DOHH2 (cell line): Measurements from ENCODE around the gene CRPPA.

Experiments
- H3F3A ChIP-seq: fragments of 200-600 bp; sonication (generic), shearing (Covaris generic); 2 replicates; pipeline ENCODE4 v1.6.0; 2016; ENCODE audit warnings: antibody characterized with exemption, mild to moderate bottlenecking; ENCODE audit not compliant: control insufficient read depth, insufficient read depth
- H3K27ac ChIP-seq: fragments of 200-600 bp; sonication (generic); 2 replicates; pipeline ENCODE4 v1.5.1; 2014; ENCODE audit warnings: low read depth, mild to moderate bottlenecking, low read length, moderate library complexity
- H3K27me3 ChIP-seq: fragments of 200-600 bp; sonication (generic); 2 replicates; pipeline ENCODE4 v1.6.1; 2014; ENCODE audit warnings: mild to moderate bottlenecking, low read length, mixed read lengths; ENCODE audit not compliant: control insufficient read depth
- H3K36me3 ChIP-seq: fragments of 200-600 bp; sonication (generic); 2 replicates; pipeline ENCODE4 v1.6.1; 2014; ENCODE audit warnings: mild to moderate bottlenecking, low read length, moderate library complexity, mixed read lengths; ENCODE audit not compliant: control insufficient read depth
- H3K4me1 ChIP-seq: fragments of 200-600 bp; sonication (generic); 2 replicates; pipeline ENCODE4 v1.6.1; 2014; ENCODE audit warnings: mild to moderate bottlenecking, low read length, mixed read lengths; ENCODE audit not compliant: control insufficient read depth
- H3K4me2 ChIP-seq: fragments of 200-600 bp; sonication (generic); 2 replicates; pipeline ENCODE4 v1.6.0; 2014; ENCODE audit warnings: mild to moderate bottlenecking, low read length, moderate library complexity
- H3K4me3 ChIP-seq: fragments of 200-600 bp; sonication (generic); 2 replicates; pipeline ENCODE4 v1.5.1; 2014; ENCODE audit warnings: mild to moderate bottlenecking, low read length, mixed read lengths
- H3K79me2 ChIP-seq: fragments of 200-600 bp; sonication (generic); 2 replicates; pipeline ENCODE4 v1.6.1; 2014; ENCODE audit warnings: mild to moderate bottlenecking, low read length, mixed read lengths; ENCODE audit not compliant: control insufficient read depth
- H3K9me2 ChIP-seq: fragments of 200-600 bp; sonication (generic); replicated peaks from 2 replicates; pipeline ENCODE4 v1.6.1; 2014; ENCODE audit warnings: mild to moderate bottlenecking, low read length, mixed read lengths; ENCODE audit not compliant: control insufficient read depth
- H3K9me3 ChIP-seq: fragments of 200-600 bp; sonication (generic); 2 replicates; pipeline ENCODE4 v1.6.1; 2014; ENCODE audit warnings: antibody characterized with exemption, low read length, mixed read lengths; ENCODE audit not compliant: control insufficient read depth, insufficient read depth
- H4K20me1 ChIP-seq: fragments of 200-600 bp; sonication (generic); 2 replicates; pipeline ENCODE4 v1.6.0; 2014; ENCODE audit warnings: low read depth, mild to moderate bottlenecking, antibody characterized with exemption, low read length, moderate library complexity; ENCODE audit not compliant: control insufficient read depth, insufficient read depth
- EZH2phosphoT487 ChIP-seq: fragments of 200-600 bp; sonication (generic); IDR thresholded peaks from 2 replicates; pipeline ENCODE4 v1.6.1; 2017; ENCODE audit warnings: borderline replicate concordance, mild to moderate bottlenecking, antibody characterized with exemption, low read length, moderate library complexity, mixed read lengths
- TF ChIP-seq, protein P1 (sequence below): fragments of 200-600 bp; sonication (generic); IDR thresholded peaks from one replicate; pipeline ENCODE4 v1.5.1; 2014; ENCODE audit warnings: antibody characterized with exemption, mild to moderate bottlenecking, low read depth, low read length; ENCODE audit not compliant: poor library complexity, severe bottlenecking

Gene CRPPA

DNA sequence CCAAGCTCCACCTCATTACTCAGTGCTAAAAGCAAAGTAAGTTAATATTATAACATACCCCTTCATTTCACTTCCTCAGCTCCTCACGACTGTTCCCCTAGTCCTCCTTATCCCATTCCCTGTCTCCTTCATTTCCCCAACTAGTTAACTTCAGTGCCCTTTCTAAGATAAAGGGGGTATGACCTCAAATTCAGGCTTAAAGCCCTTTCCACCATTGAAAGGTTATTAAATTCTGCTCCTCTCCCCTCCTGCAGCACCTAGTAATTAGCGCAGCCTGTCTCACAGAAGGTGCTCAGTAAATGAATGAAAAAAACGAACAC, 1.0 kb downstream of the CRPPA start:
- H3K4me3 ChIP-seq = peak overlapping the region; percentile 84

DNA sequence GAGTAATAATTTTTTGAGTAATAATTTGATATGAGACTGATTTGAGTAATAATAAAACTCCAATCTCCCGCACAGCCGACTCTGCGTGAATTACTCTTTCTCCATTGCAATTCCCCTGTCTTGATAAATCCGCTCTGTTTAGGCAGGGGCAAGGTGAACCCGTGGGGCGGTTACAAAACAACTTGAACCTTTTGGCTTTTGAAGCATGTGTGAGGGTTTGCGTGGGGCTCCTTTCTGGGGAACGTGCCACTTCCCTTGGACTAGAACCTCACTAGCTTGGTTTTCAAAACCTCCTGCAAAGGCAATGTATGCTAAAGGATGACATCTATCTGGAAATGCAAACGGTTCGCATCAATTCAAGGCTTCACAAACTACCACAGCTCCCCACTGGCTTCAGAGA, 1.5 kb downstream of the CRPPA start:
- H3K4me3 ChIP-seq = peak overlapping the region; percentile 84
- no peaks in the 10 kb centered on the region for H3K9me2 ChIP-seq
- no peaks in the 10 kb centered on the region for H3K27me3 ChIP-seq
- H4K20me1 ChIP-seq = no peaks in the 10 kb centered on the region
- peaks cover 38% of the 10 kb centered on the region for H3K4me1 ChIP-seq
- H3K27ac ChIP-seq = no peak overlapping the region
- H3K4me2 ChIP-seq = peak overlapping the region; percentile 93
- TF ChIP-seq, protein P1, sequence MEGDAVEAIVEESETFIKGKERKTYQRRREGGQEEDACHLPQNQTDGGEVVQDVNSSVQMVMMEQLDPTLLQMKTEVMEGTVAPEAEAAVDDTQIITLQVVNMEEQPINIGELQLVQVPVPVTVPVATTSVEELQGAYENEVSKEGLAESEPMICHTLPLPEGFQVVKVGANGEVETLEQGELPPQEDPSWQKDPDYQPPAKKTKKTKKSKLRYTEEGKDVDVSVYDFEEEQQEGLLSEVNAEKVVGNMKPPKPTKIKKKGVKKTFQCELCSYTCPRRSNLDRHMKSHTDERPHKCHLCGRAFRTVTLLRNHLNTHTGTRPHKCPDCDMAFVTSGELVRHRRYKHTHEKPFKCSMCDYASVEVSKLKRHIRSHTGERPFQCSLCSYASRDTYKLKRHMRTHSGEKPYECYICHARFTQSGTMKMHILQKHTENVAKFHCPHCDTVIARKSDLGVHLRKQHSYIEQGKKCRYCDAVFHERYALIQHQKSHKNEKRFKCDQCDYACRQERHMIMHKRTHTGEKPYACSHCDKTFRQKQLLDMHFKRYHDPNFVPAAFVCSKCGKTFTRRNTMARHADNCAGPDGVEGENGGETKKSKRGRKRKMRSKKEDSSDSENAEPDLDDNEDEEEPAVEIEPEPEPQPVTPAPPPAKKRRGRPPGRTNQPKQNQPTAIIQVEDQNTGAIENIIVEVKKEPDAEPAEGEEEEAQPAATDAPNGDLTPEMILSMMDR = no peak
- no peak for TF ChIP-seq EZH2phosphoT487
- H3F3A ChIP-seq = no peaks in the 10 kb centered on the region; the same call in 1 of the 2 replicates
- H3K79me2 ChIP-seq = no peaks in the 10 kb centered on the region
- H3K9me3 ChIP-seq = no peaks in the 10 kb centered on the region
- H3K36me3 ChIP-seq = no peaks in the 10 kb centered on the region

More for the DNA sequence above, 1.0 kb downstream of the CRPPA start:
- Histone ChIP-seq H3K9me2 (no peaks in the 10 kb centered on the region), H3K4me2 (peak overlapping the region; percentile 93), H3K27ac (peak overlapping the region; percentile 61), H3K27me3 (no peaks in the 10 kb centered on the region), H3K79me2 (no peaks in the 10 kb centered on the region), H3F3A (no peaks in the 10 kb centered on the region; the same call in 1 of the 2 replicates), H4K20me1 (no peaks in the 10 kb centered on the region), H3K4me1 (peaks cover 38% of the 10 kb centered on the region), H3K9me3 (no peaks in the 10 kb centered on the region), H3K36me3 (no peaks in the 10 kb centered on the region)
- TF ChIP-seq, protein P1 = no peak
- no peak for TF ChIP-seq EZH2phosphoT487

DNA sequence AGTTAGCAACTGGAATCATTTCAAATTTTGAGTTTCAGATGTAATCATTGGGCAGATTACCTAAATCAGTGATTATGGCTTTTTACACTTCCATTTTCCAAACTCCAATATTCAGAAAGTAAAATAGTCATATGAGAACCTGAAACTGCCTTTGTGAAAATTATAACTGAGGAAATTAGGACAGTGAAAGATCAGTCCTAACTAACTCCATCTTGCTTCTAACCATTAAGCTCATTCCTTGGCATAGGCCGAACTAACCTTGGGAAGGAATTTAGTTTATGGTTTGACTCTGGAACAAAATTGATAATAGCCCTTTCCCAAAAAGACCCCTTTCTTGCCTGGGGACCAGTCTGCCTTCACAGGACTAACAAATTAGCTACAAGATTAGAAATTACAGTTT, 2.2 kb downstream of the CRPPA start:
- Histone ChIP-seq H3K9me2 (no peaks in the 10 kb centered on the region), H3K9me3 (no peaks in the 10 kb centered on the region), H4K20me1 (no peaks in the 10 kb centered on the region), H3K4me1 (peaks cover 38% of the 10 kb centered on the region), H3K4me2 (no peak overlapping the region), H3K79me2 (no peaks in the 10 kb centered on the region), H3K27me3 (no peaks in the 10 kb centered on the region), H3K4me3 (no peak overlapping the region), H3K36me3 (no peaks in the 10 kb centered on the region), H3K27ac (no peak overlapping the region), H3F3A (no peaks in the 10 kb centered on the region; the same call in 1 of the 2 replicates)
- TF ChIP-seq, protein P1 = no peak
- no peak for TF ChIP-seq EZH2phosphoT487

DNA sequence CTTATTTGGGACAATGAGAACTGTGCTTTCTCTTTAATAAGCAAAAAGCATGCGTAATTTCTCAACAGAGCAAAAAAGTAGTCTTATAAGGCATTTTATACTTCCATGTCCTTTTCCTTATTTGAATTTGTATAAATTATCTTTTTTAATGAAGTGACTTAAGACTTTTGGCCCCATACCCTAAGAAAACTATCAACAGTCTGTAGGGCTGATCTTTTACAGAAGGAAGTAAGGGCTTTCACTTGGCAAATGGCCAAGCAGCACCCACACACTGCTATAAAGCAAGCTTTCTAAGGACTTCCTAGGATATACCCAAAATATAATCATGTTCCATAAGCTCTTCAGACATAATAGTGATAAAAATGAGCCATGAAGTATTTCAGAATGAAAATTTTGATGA, 3.4 kb downstream of the CRPPA start:
- Histone ChIP-seq H3K27ac (no peak overlapping the region), H4K20me1 (no peaks in the 10 kb centered on the region), H3K4me2 (no peak overlapping the region), H3K27me3 (no peaks in the 10 kb centered on the region), H3K36me3 (no peaks in the 10 kb centered on the region), H3K79me2 (no peaks in the 10 kb centered on the region), H3K4me3 (no peak overlapping the region), H3K9me2 (no peaks in the 10 kb centered on the region), H3K4me1 (peaks cover 38% of the 10 kb centered on the region), H3K9me3 (no peaks in the 10 kb centered on the region), H3F3A (no peaks in the 10 kb centered on the region; the same call in 1 of the 2 replicates)
- TF ChIP-seq, protein P1 = no peak
- TF ChIP-seq EZH2phosphoT487 = no peak
